ENCODE measurements around the gene PHYHIPL.

DNA sequence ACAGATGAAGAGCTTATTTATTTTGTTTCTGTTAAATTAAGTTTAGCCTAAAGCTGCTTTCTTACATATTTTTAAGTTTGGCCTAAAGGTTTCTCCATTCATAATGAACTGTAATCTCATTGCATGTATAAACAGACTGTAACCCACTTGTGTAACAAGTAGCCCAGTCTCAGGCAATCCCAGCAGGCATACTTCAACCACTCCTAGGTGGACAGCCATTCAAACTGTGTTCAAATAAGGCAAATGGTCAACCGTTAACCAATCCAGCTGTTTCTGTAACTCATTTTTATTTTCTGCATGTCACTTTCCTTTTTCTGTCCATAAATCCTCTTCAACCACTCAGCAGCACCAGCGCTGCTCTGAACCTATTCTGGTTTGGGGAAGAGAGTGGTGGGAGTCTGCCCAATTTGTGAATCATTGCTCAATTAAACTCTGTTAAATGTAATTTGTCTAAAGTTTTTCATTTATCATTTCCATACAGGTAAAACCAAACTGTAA, 35.9 kb downstream of the PHYHIPL start:
- TF ChIP-seq, protein P1, sequence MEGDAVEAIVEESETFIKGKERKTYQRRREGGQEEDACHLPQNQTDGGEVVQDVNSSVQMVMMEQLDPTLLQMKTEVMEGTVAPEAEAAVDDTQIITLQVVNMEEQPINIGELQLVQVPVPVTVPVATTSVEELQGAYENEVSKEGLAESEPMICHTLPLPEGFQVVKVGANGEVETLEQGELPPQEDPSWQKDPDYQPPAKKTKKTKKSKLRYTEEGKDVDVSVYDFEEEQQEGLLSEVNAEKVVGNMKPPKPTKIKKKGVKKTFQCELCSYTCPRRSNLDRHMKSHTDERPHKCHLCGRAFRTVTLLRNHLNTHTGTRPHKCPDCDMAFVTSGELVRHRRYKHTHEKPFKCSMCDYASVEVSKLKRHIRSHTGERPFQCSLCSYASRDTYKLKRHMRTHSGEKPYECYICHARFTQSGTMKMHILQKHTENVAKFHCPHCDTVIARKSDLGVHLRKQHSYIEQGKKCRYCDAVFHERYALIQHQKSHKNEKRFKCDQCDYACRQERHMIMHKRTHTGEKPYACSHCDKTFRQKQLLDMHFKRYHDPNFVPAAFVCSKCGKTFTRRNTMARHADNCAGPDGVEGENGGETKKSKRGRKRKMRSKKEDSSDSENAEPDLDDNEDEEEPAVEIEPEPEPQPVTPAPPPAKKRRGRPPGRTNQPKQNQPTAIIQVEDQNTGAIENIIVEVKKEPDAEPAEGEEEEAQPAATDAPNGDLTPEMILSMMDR (IDR thresholded peaks at IDR 0.05): no peak
- TF ChIP-seq POLR2A (IDR thresholded peaks at IDR 0.05) (no peak), EP300 (IDR thresholded peaks at IDR 0.05) (no peak)
